ENCODE results near the gene FAAP20.

DNA sequence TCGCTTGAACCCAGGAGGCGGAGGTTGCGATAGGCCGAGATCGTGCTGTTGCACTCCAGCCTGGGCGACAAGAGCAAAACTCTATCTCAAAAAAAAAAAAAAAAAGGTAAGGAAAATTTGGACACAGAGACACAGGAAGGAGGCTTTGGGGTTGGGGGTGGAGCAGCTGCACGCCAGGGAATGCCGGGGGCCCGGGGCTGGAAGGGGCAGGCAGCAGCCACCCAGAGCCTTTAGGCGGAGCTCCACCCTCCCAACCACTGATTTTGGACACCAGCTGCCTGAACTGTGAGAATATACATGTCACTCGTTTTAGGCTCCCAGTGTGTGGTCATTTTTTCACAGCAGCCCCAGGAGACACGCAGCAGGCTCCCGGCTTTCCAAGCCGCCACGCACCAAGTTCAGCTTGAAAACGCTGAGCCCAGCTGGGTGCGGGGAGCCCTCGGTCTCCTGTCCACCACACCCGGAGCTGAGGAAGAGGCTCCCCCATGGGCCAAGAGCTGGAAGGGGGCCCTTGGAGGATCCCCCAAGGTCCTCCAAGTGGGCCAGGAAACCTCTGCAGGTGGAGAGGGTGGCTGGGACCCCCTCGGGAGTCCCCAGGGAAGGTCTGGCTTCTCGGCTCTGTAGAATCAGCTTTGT lies 5.9 kb upstream of the FAAP20 start:
- TF ChIP-seq CSDC2 (CRISPR knock-in tag; IDR thresholded peaks at IDR 0.05) (no peak), SNAI2 (CRISPR knock-in tag; IDR thresholded peaks at IDR 0.05) (no peak), ESRRG (CRISPR knock-in tag; IDR thresholded peaks at IDR 0.05) (no peak)
- TF ChIP-seq, protein P1, sequence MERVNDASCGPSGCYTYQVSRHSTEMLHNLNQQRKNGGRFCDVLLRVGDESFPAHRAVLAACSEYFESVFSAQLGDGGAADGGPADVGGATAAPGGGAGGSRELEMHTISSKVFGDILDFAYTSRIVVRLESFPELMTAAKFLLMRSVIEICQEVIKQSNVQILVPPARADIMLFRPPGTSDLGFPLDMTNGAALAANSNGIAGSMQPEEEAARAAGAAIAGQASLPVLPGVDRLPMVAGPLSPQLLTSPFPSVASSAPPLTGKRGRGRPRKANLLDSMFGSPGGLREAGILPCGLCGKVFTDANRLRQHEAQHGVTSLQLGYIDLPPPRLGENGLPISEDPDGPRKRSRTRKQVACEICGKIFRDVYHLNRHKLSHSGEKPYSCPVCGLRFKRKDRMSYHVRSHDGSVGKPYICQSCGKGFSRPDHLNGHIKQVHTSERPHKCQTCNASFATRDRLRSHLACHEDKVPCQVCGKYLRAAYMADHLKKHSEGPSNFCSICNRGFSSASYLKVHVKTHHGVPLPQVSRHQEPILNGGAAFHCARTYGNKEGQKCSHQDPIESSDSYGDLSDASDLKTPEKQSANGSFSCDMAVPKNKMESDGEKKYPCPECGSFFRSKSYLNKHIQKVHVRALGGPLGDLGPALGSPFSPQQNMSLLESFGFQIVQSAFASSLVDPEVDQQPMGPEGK (CRISPR knock-in tag; IDR thresholded peaks at IDR 0.05; ENCODE audit: borderline replicate concordance), result no peak

All from SK-N-SH treated with all-trans-retinoic acid at 6 μM for 48 hours (cell line).